ENCODE data around the gene RPP38. TPM values are rescaled to one million over a fixed set of nuclear protein-coding genes. Genes with fewer than 3 reads are reported as not detected.
A peak's percentile ranks its signal among the peaks of the same experiment; 100 is the strongest.

RPP38 gene
- total and polyA plus RNA-seq, 10 of the 15 experiments (the other 5 are each of a cell fraction or from before 2014, with no cell fraction given) = 13.0 to 40.9 (median 27.2) TPM

- TF ChIP-seq ZNF592 (IDR thresholded peaks at IDR 0.05) (peak; percentile 84; the same call in 1 of the 2 replicates), CHD1 (IDR thresholded peaks at IDR 0.05; ENCODE audit: low read depth, low read length) (no peak), SUPT20H (IDR thresholded peaks at IDR 0.05; ENCODE audit: borderline replicate concordance, control insufficient read depth, low read depth, low read length) (no peak), RAD51 (IDR thresholded peaks at IDR 0.05) (no peak), SRF (IDR thresholded peaks at IDR 0.05; ENCODE audit: low read depth in 2 of 2, low read length in 2 of 2) (no peak), CREM (IDR thresholded peaks at IDR 0.05; ENCODE audit: low read depth) (peak; percentile 85), ZNF207 (IDR thresholded peaks at IDR 0.05; ENCODE audit: borderline replicate concordance) (no peak; the same call in 1 of the 2 replicates), BHLHE40 (IDR thresholded peaks at IDR 0.05; ENCODE audit: borderline replicate concordance in 1 of 2, low read depth in 2 of 2, low read length in 1 of 2) (peak; percentile 84 to 87), ZNF217 (IDR thresholded peaks at IDR 0.05) (no peak), BMI1 (IDR thresholded peaks at IDR 0.05; ENCODE audit: borderline replicate concordance) (peak; percentile 77), IKZF2 (IDR thresholded peaks at IDR 0.05) (peak; percentile 96 to 98; a peak in 3 of 4 replicates), MXI1 (IDR thresholded peaks at IDR 0.05; ENCODE audit: low read depth, low read length) (peak; percentile 66; the same call in 1 of the 2 replicates), PKNOX1 (IDR thresholded peaks at IDR 0.05) (peak; percentile 30; the same call in 1 of the 2 replicates), POU2F2 (IDR thresholded peaks at IDR 0.05; ENCODE audit: borderline replicate concordance, low read depth, low read length) (peak; percentile 53; the same call in 1 of the 3 replicates), IKZF1 (conservative IDR thresholded peaks at IDR 0.05) (peak; percentile 91), NR2F1 (conservative IDR thresholded peaks at IDR 0.05) (peak; percentile 49; the same call in 1 of the 2 replicates), ZNF384 (IDR thresholded peaks at IDR 0.05; ENCODE audit: borderline replicate concordance, low read depth, low read length) (peak; percentile 67), CHD2 (IDR thresholded peaks at IDR 0.05; ENCODE audit: borderline replicate concordance, low read depth, low read length) (peak; percentile 89; the same call in 1 of the 2 replicates), TBL1XR1 (IDR thresholded peaks at IDR 0.05; ENCODE audit: low read depth, low read length) (peak; percentile 84; the same call in 1 of the 2 replicates), E2F8 (IDR thresholded peaks at IDR 0.05; ENCODE audit: low read depth, partially characterized antibody) (peak; percentile 72), MTA2 (IDR thresholded peaks at IDR 0.05; ENCODE audit: low read depth) (peak; percentile 97)
Measured at GRCh38 chr10:15141136-15142054, 44.2 kb downstream of the RPP38 start (continued).
